ENCODE data around the gene ERF.
A peak's percentile ranks its signal among the peaks of the same experiment; 100 is the strongest.

ERF gene

DNA sequence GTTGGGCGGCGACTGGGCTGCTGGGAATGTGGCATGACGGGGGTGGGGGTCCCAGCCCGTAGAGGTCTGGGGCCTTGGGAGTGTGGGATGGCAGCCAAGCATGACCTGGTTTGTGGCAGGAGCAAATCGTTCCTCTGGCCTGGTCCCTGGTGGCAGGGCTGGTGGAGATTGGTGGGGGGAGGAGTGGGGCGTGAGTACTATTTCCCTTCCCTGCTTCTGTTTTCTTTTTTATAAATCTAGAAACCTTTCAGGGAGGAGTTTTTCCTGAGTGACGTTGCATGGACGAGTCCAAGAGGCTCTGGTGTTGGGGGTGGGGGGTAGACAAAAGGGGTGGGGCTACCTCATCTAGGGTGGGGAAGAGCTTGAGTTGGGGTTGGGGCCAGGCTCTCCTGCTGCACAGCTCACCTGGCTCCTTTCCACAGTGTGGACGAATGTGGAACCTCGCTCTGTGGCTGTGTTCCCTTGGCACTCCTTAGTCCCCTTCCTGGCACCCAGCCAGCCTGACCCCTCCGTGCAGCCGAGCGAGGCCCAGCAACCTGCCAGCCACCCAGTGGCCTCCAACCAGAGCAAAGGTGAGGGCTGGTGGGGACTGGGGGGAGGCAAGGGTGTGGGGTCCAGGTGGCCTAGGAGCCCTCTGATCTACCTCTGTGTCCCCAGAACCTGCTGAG is 31.6 kb upstream of the ERF start:
- DNase-seq, result no peak

DNA sequence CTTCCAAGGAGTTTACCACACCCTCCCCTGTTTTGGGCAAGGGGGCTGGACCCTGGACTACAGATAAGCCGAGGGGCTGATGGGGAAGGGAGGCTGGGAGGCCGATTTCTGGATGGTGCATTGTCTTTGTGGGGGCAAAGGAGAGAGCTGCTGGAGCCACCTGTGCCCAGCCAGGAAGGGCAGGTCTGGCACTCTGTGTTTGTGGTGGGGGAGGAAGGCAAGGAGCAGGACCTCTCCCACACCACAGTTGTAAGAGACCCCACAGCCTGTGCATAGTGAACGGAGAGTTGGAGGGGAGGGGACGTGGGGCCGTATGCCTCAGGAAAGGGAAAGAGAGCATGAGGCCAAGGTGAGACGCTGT is 31.0 kb upstream of the ERF start:
- no peak for DNase-seq

DNA sequence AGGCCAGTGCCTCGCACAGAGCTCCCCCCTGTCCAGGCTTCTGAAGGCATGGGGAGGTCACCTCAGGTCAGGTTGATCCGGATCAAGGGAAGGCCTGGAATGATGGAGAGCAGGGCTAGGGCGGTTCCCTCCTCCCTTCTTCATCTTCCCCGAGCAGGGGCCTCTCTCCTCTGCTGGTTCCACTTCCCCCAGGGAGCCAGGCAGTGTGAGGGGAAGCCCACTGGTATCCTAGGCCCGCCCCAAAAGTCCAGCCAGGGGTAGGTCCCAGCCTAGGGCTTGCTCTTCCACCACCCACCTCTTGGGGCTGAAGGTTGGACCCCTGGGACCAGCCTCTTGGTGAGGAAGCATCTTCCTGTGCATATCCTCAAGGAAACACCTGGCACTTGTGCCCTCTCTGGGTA is 30.6 kb upstream of the ERF start:
- no peak for DNase-seq

- no peak for DNase-seq
Measured at GRCh38 chr19:42284591-42285341, 29.8 kb upstream of the ERF start.

DNA sequence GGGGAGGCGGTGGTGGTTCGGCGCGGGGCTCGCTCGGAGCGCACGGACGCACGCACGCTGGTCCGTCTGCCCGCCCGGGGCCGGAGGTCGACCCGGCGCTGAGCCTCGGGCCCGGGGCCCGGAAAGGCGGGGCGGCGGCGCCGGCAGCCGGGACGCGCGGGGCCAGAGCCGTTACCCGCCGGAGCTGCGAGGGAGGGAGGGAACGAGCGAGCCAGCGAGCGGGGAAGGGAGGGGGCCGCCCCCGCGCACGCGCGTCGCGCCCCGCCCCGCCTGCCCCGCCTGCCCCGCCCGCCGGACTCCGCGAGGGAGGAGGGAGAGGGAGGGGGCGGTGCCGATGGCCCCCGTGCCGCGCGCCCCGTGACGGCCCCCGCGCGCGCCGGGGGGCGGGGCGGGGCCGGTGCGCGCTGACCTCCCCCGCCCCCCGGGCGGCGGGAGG is 29.2 kb upstream of the ERF start:
- peak; percentile 84 for DNase-seq

DNA sequence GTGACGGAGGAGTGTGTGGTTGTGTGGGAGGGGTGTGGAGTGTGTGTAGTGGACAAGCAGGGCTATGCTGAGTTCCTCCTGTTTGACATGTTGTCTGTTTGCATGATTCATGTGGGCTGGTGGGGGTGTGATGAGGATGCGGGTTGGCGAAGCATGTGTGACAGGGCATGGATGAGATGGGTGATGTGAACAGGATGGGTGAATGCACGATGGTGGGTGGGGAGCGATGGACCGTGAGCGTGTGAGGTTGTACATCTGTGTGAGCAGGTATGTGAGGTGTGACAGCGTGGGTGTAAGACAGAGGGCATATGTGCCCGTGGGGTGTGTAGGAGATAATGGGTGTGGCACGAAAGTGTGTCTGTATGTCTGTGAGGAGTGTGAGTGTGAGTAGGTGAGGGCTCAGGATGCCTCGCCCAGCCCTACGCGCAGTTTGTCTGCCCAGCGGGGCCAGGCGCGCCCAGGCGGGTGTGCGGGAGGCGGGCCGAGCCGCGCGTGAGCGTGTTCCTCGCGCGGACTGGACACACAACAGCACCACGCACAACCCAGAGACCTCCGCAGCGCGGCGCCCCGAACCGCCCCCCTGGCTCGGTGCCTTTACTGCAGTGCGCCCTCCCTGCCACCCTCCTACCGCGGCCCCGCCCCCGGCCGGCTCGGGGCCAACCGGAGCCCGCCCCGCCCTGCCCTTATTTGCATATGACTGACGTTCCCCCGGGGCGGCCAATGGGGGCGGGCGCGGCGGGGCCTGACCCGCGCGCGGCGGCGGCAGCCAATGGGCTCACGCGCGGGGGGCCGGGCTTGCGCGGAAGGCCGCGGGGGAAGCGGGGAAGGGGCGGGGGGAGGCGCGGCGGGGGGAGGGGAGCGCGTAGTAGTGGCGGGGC is 28.5 kb upstream of the ERF start:
- DNase-seq, result peak; percentile 94

DNA sequence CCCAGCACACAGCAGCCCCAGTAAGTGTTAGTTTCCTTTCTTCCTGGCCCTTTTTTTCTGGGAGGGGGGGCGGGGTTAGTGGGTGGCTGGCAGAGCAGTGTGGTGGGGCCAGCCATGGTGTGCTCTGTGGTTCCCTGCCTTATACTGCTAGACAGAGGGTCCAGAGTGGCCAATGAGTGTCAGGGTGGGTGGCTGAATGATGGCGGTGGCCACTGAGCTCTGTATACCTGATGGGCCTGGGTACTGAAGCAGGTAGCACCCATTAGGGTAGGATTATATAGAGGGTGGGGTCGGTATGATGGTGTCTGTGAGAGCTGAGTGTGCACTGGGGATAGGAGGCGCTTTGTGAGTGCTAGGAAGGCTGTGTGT is 27.9 kb upstream of the ERF start:
- DNase-seq, result no peak

- no peak for DNase-seq
Measured at GRCh38 chr19:42281827-42282762, 27.2 kb upstream of the ERF start.

- DNase-seq, result no peak
Measured at GRCh38 chr19:42281146-42281826, 26.4 kb upstream of the ERF start.

- DNase-seq, result no peak
Measured at GRCh38 chr19:42280815-42281145, 25.9 kb upstream of the ERF start.

- DNase-seq, result peak; percentile 85
Measured at GRCh38 chr19:42279902-42280814, 25.2 kb upstream of the ERF start.

- no peak for DNase-seq
Measured at GRCh38 chr19:42279155-42279901, 24.4 kb upstream of the ERF start.

- no peak for DNase-seq
Measured at GRCh38 chr19:42278452-42279154, 23.7 kb upstream of the ERF start.

- DNase-seq, result no peak
Measured at GRCh38 chr19:42277821-42278451, 23.0 kb upstream of the ERF start.

GRCh38 chr19:42276821-42277220 is 21.9 kb upstream of the ERF start:
- no peak for DNase-seq

DNA sequence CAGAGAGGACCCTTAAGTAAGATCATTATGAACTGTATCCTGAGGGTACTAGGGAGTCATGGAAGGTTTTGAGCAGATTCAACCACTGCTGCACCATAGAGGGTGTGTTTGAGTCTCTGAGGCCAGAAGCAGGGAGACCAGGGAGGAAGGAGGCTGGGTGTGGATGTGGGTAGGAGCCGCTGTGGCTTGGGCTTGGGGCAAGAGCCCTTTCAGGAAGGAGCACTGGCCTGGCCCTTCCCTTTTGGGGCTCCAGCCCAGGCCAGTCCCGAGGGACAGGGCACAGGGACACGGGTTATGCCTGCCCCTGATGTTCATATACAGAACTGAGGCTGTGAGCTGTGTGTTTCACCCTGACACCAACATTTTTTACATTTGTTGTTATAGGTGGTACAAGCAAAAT is 21.4 kb upstream of the ERF start:
- no peak for DNase-seq

- no peak for DNase-seq
Measured at GRCh38 chr19:42275517-42275916, 20.6 kb upstream of the ERF start.

DNA sequence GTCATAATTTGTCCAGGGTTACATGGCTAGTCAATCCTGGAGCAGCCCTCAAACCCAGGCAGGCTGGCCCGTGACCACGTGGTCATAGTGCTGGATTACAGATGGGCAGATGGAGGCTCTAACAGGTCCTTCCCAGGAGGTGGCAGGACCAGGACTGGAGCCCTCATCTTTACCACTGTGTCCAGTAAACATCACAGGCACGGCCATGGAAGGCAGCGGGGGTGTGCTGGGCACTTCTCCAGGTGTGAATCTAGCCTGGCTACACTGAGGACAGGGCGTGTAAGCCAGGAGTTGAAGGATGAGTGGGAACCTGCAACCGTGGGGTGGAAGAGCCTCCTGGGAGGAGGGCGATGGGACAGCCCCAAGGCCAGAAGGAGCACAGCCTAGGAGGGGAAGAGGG is 20.2 kb upstream of the ERF start:
- DNase-seq, result no peak

- no peak for DNase-seq
Measured at GRCh38 chr19:42274065-42274682, 19.2 kb upstream of the ERF start.

Data from NCI-H774 (cell line).